Measurements from ENCODE around the gene GNA12. TPM values are rescaled to one million over a fixed set of nuclear protein-coding genes. Genes with fewer than 3 reads are reported as not detected.

GNA12 gene
- total and polyA plus RNA-seq, 5 donors from 2014 or later, result 5.0 to 29.1 (median 7.9) TPM

- no peak overlapping the region for H3K27ac Mint-ChIP-seq
- Histone ChIP-seq H3K4me1 (ENCODE audit: control insufficient read depth, insufficient read depth, low read length, poor library complexity, severe bottlenecking) (no peaks in the 10 kb centered on the region), H3K4me3 (ENCODE audit: low read depth, low read length) (no peak overlapping the region), H3K36me3 (ENCODE audit: control insufficient read depth, insufficient read depth, low read length) (no peaks in the 10 kb centered on the region), H3K9me3 (ENCODE audit: control insufficient read depth in 2 of 2, low read length in 2 of 2) (no peaks in the 10 kb centered on the region), H3K27ac (ENCODE audit: insufficient read depth, low read length, poor library complexity, severe bottlenecking) (no peak overlapping the region), H3K27me3 (ENCODE audit: control insufficient read depth, insufficient read depth, low read length) (no peaks in the 10 kb centered on the region)
- DNase-seq (no peak), ATAC-seq (ENCODE audit: low read depth in 2 of 2) (no peak)
- no peak overlapping the region for H3K4me3 Mint-ChIP-seq
- H3K4me1 Mint-ChIP-seq, result peaks cover 26 to 45% (median 37%) of the 10 kb centered on the region in 4 donors
- H3K9me3 Mint-ChIP-seq, result no peaks in the 10 kb centered on the region
- H3K27me3 Mint-ChIP-seq, result no peaks in the 10 kb centered on the region
- H3K36me3 Mint-ChIP-seq, result peaks cover 25% of the 10 kb centered on the region
Observed at GRCh38 chr7:2824678-2825461, 19.2 kb downstream of the GNA12 start.

GRCh38 chr7:2824026-2824677 is 20.0 kb downstream of the GNA12 start:
- Mint-ChIP-seq H3K4me1 (peaks cover 28 to 46% (median 41%) of the 10 kb centered on the region in 4 donors), H3K27ac (peak overlapping the region in 2 of 3 donors; percentile 6 to 32), H3K9me3 (no peaks in the 10 kb centered on the region), H3K4me3 (no peak overlapping the region), H3K36me3 (peaks cover 21% of the 10 kb centered on the region), H3K27me3 (no peaks in the 10 kb centered on the region)
- Histone ChIP-seq H3K27ac (ENCODE audit: insufficient read depth, low read length, poor library complexity, severe bottlenecking) (no peak overlapping the region), H3K27me3 (ENCODE audit: control insufficient read depth, insufficient read depth, low read length) (no peaks in the 10 kb centered on the region), H3K4me1 (ENCODE audit: control insufficient read depth, insufficient read depth, low read length, poor library complexity, severe bottlenecking) (no peaks in the 10 kb centered on the region), H3K4me3 (ENCODE audit: low read depth, low read length) (no peak overlapping the region), H3K9me3 (ENCODE audit: control insufficient read depth in 2 of 2, low read length in 2 of 2) (no peaks in the 10 kb centered on the region), H3K36me3 (ENCODE audit: control insufficient read depth, insufficient read depth, low read length) (no peaks in the 10 kb centered on the region)
- ATAC-seq (ENCODE audit: low read depth in 2 of 2) (no peak), DNase-seq (no peak)

- Histone ChIP-seq H3K36me3 (ENCODE audit: control insufficient read depth, insufficient read depth, low read length) (no peaks in the 10 kb centered on the region), H3K9me3 (ENCODE audit: control insufficient read depth in 2 of 2, low read length in 2 of 2) (no peaks in the 10 kb centered on the region), H3K4me1 (ENCODE audit: control insufficient read depth, insufficient read depth, low read length, poor library complexity, severe bottlenecking) (no peaks in the 10 kb centered on the region), H3K27ac (ENCODE audit: insufficient read depth, low read length, poor library complexity, severe bottlenecking) (no peak overlapping the region), H3K27me3 (ENCODE audit: control insufficient read depth, insufficient read depth, low read length) (no peaks in the 10 kb centered on the region), H3K4me3 (ENCODE audit: low read depth, low read length) (no peak overlapping the region)
- H3K27ac Mint-ChIP-seq, result no peak overlapping the region
- peaks cover 21% of the 10 kb centered on the region for H3K36me3 Mint-ChIP-seq
- peaks cover 27 to 46% (median 40%) of the 10 kb centered on the region in 4 donors for H3K4me1 Mint-ChIP-seq
- H3K9me3 Mint-ChIP-seq, result no peaks in the 10 kb centered on the region
- no peak overlapping the region for H3K4me3 Mint-ChIP-seq
- DNase-seq (no peak), ATAC-seq (ENCODE audit: low read depth in 2 of 2) (no peak)
- no peaks in the 10 kb centered on the region for H3K27me3 Mint-ChIP-seq
Observed at GRCh38 chr7:2823130-2823529, 21.0 kb downstream of the GNA12 start.

- Histone ChIP-seq H3K4me3 (ENCODE audit: low read depth, low read length) (no peak overlapping the region), H3K36me3 (ENCODE audit: control insufficient read depth, insufficient read depth, low read length) (no peaks in the 10 kb centered on the region), H3K27me3 (ENCODE audit: control insufficient read depth, insufficient read depth, low read length) (no peaks in the 10 kb centered on the region), H3K27ac (ENCODE audit: insufficient read depth, low read length, poor library complexity, severe bottlenecking) (no peak overlapping the region), H3K9me3 (ENCODE audit: control insufficient read depth in 2 of 2, low read length in 2 of 2) (no peaks in the 10 kb centered on the region), H3K4me1 (ENCODE audit: control insufficient read depth, insufficient read depth, low read length, poor library complexity, severe bottlenecking) (no peaks in the 10 kb centered on the region)
- Mint-ChIP-seq H3K4me3 (no peak overlapping the region), H3K27ac (peak overlapping the region in 1 of 3 donors; percentile 74), H3K27me3 (no peaks in the 10 kb centered on the region), H3K9me3 (no peaks in the 10 kb centered on the region), H3K36me3 (peaks cover 16% of the 10 kb centered on the region), H3K4me1 (peaks cover 24 to 43% (median 40%) of the 10 kb centered on the region in 4 donors)
- no peak for DNase-seq
- no peak for ATAC-seq (ENCODE audit: low read depth in 2 of 2)
Observed at GRCh38 chr7:2821842-2822507, 22.1 kb downstream of the GNA12 start.

GRCh38 chr7:2821161-2821841 is 22.8 kb downstream of the GNA12 start:
- no peak for ATAC-seq (ENCODE audit: low read depth in 2 of 2)

GRCh38 chr7:2820508-2820934 is 23.6 kb downstream of the GNA12 start:
- no peaks in the 10 kb centered on the region for H3K27me3 ChIP-seq (ENCODE audit: control insufficient read depth, insufficient read depth, low read length)
- no peak overlapping the region for H3K4me3 ChIP-seq (ENCODE audit: low read depth, low read length)
- H3K36me3 ChIP-seq (ENCODE audit: control insufficient read depth, insufficient read depth, low read length), result no peaks in the 10 kb centered on the region
- no peaks in the 10 kb centered on the region for H3K27me3 Mint-ChIP-seq
- no peaks in the 10 kb centered on the region for H3K9me3 Mint-ChIP-seq
- H3K36me3 Mint-ChIP-seq, result peaks cover 12% of the 10 kb centered on the region
- H3K4me1 ChIP-seq (ENCODE audit: control insufficient read depth, insufficient read depth, low read length, poor library complexity, severe bottlenecking), result no peaks in the 10 kb centered on the region
- H3K27ac ChIP-seq (ENCODE audit: insufficient read depth, low read length, poor library complexity, severe bottlenecking), result no peak overlapping the region
- DNase-seq (no peak), ATAC-seq (ENCODE audit: low read depth in 2 of 2) (peak in 1 of 2 donors; percentile 41)
- no peaks in the 10 kb centered on the region for H3K9me3 ChIP-seq (ENCODE audit: control insufficient read depth in 2 of 2, low read length in 2 of 2)
- no peak overlapping the region for H3K27ac Mint-ChIP-seq
- H3K4me3 Mint-ChIP-seq, result no peak overlapping the region
- H3K4me1 Mint-ChIP-seq, result peaks cover 17 to 39% (median 34%) of the 10 kb centered on the region in 4 donors

More at GRCh38 chr7:2821161-2821841, 22.8 kb downstream of the GNA12 start:
- peaks cover 17 to 38% (median 36%) of the 10 kb centered on the region in 4 donors for H3K4me1 Mint-ChIP-seq
- DNase-seq, result peak in 1 of 3 donors; percentile 9
- H3K27me3 Mint-ChIP-seq, result no peaks in the 10 kb centered on the region
- Histone ChIP-seq H3K4me1 (ENCODE audit: control insufficient read depth, insufficient read depth, low read length, poor library complexity, severe bottlenecking) (no peaks in the 10 kb centered on the region), H3K9me3 (ENCODE audit: control insufficient read depth in 2 of 2, low read length in 2 of 2) (no peaks in the 10 kb centered on the region), H3K36me3 (ENCODE audit: control insufficient read depth, insufficient read depth, low read length) (no peaks in the 10 kb centered on the region), H3K27ac (ENCODE audit: insufficient read depth, low read length, poor library complexity, severe bottlenecking) (no peak overlapping the region), H3K4me3 (ENCODE audit: low read depth, low read length) (no peak overlapping the region), H3K27me3 (ENCODE audit: control insufficient read depth, insufficient read depth, low read length) (no peaks in the 10 kb centered on the region)
- H3K36me3 Mint-ChIP-seq, result peaks cover 12% of the 10 kb centered on the region
- H3K4me3 Mint-ChIP-seq, result no peak overlapping the region
- H3K27ac Mint-ChIP-seq, result peak overlapping the region in 1 of 3 donors; percentile 69
- no peaks in the 10 kb centered on the region for H3K9me3 Mint-ChIP-seq

- H3K9me3 Mint-ChIP-seq, result no peaks in the 10 kb centered on the region
- no peak for DNase-seq
- H3K27ac ChIP-seq (ENCODE audit: insufficient read depth, low read length, poor library complexity, severe bottlenecking), result no peak overlapping the region
- H3K9me3 ChIP-seq (ENCODE audit: control insufficient read depth in 2 of 2, low read length in 2 of 2), result no peaks in the 10 kb centered on the region
- no peaks in the 10 kb centered on the region for H3K27me3 ChIP-seq (ENCODE audit: control insufficient read depth, insufficient read depth, low read length)
- no peak overlapping the region for H3K27ac Mint-ChIP-seq
- no peak overlapping the region for H3K4me3 ChIP-seq (ENCODE audit: low read depth, low read length)
- H3K4me1 ChIP-seq (ENCODE audit: control insufficient read depth, insufficient read depth, low read length, poor library complexity, severe bottlenecking), result no peaks in the 10 kb centered on the region
- no peaks in the 10 kb centered on the region for H3K36me3 ChIP-seq (ENCODE audit: control insufficient read depth, insufficient read depth, low read length)
- no peak overlapping the region for H3K4me3 Mint-ChIP-seq
- no peaks in the 10 kb centered on the region for H3K27me3 Mint-ChIP-seq
- no peak for ATAC-seq (ENCODE audit: low read depth in 2 of 2)
- peaks cover 12 to 33% (median 29%) of the 10 kb centered on the region in 4 donors for H3K4me1 Mint-ChIP-seq
- H3K36me3 Mint-ChIP-seq, result peaks cover 6% of the 10 kb centered on the region
Observed at GRCh38 chr7:2819954-2820397, 24.1 kb downstream of the GNA12 start.
